WTC11 (cell line): Measurements from ENCODE around the gene ACTRT2. TPM values are rescaled to one million over a fixed set of nuclear protein-coding genes. Genes with fewer than 3 reads are reported as not detected.

ENCODE experiments used
- ATAC-seq: fragments of 200-7000 bp; cut with Tn5 transposase; 2 replicates; pipeline ENCODE4 v1.10.0; 2021; ENCODE audit warnings: mild to moderate bottlenecking, moderate library complexity
- CTCF ChIA-PET: fragments of 300-600 bp; sonication (Branson Sonifier 250); formaldehyde crosslinking; loops from one replicate; lab custom pipeline; 2021; ENCODE audit warnings: antibody characterized with exemption; lab: Charles Lee
- POLR2A ChIA-PET: fragments of 350-600 bp; sonication (Branson Sonifier 250); formaldehyde crosslinking; loops from one replicate; lab custom pipeline; 2021; ENCODE audit warnings: antibody characterized with exemption; lab: Charles Lee
- DNase-seq: peaks from one replicate; pipeline ENCODE4 v3.0.0; 2021; ENCODE audit warnings: low spot score
- H3K27ac Mint-ChIP-seq: 2 replicates; pipeline ENCODE4 v1.8.0; 2021; ENCODE audit warnings: mixed read lengths
- H3K27me3 Mint-ChIP-seq: 2 replicates; pipeline ENCODE4 v1.8.0; 2021; ENCODE audit warnings: low read depth, mild to moderate bottlenecking, moderate library complexity, mixed read lengths
- H3K36me3 Mint-ChIP-seq: 2 replicates; pipeline ENCODE4 v1.8.0; 2021; ENCODE audit warnings: mixed read lengths
- H3K4me1 Mint-ChIP-seq: 2 replicates; pipeline ENCODE4 v1.8.0; 2022; ENCODE audit warnings: mixed read lengths
- H3K4me3 Mint-ChIP-seq: 2 replicates; pipeline ENCODE4 v1.8.0; 2021; ENCODE audit warnings: mild to moderate bottlenecking, moderate library complexity, mixed read lengths
- H3K9me3 Mint-ChIP-seq: 2 replicates; pipeline ENCODE4 v1.8.0; 2021; ENCODE audit warnings: mixed read lengths
- AFF4 ChIP-seq: sonication (generic); formaldehyde crosslinking; IDR thresholded peaks from 2 replicates; pipeline ENCODE4 v1.8.1; 2023; ENCODE audit warnings: mild to moderate bottlenecking, missing genetic modification reagents, borderline replicate concordance
- ATF1 ChIP-seq: sonication (generic); formaldehyde crosslinking; IDR thresholded peaks from 2 replicates; pipeline ENCODE4 v1.8.1; 2023; ENCODE audit warnings: mild to moderate bottlenecking, moderate library complexity, missing genetic modification reagents
- CTCF ChIP-seq: fragments of 200-600 bp; IDR thresholded peaks from 2 replicates; pipeline ENCODE4 v1.8.0; 2022; ENCODE audit warnings: antibody characterized with exemption
- E2F4 ChIP-seq: sonication (generic); formaldehyde crosslinking; IDR thresholded peaks from 2 replicates; pipeline ENCODE4 v1.8.1; 2022; ENCODE audit warnings: low read depth, mild to moderate bottlenecking, moderate library complexity, missing genetic modification reagents, borderline replicate concordance
- E2F5 ChIP-seq: sonication (generic); formaldehyde crosslinking; IDR thresholded peaks from 2 replicates; pipeline ENCODE4 v1.8.1; 2022; ENCODE audit warnings: mild to moderate bottlenecking, moderate library complexity, missing genetic modification reagents
- ELF4 ChIP-seq: sonication (generic); formaldehyde crosslinking; IDR thresholded peaks from 2 replicates; pipeline ENCODE4 v1.8.1; 2022; ENCODE audit warnings: low read depth, mild to moderate bottlenecking, moderate library complexity, missing genetic modification reagents
- ETV6 ChIP-seq: sonication (generic); formaldehyde crosslinking; IDR thresholded peaks from 2 replicates; pipeline ENCODE4 v1.8.1; 2022; ENCODE audit warnings: mild to moderate bottlenecking, missing genetic modification reagents
- FOXP4 ChIP-seq: sonication (generic); formaldehyde crosslinking; IDR thresholded peaks from 2 replicates; pipeline ENCODE4 v1.8.0; 2022; ENCODE audit warnings: mild to moderate bottlenecking, missing genetic modification reagents
- GABPB1 ChIP-seq: sonication (generic); formaldehyde crosslinking; IDR thresholded peaks from 2 replicates; pipeline ENCODE4 v1.8.1; 2023; ENCODE audit warnings: mild to moderate bottlenecking, missing genetic modification reagents
- JAZF1 ChIP-seq: fragments of 250-450 bp; sonication (Bioruptor Pico); IDR thresholded peaks from 2 replicates; pipeline ENCODE4 v1.9.0; 2021; ENCODE audit warnings: moderate library complexity, mild to moderate bottlenecking, inconsistent platforms
- JUN ChIP-seq: sonication (generic); formaldehyde crosslinking; IDR thresholded peaks from 2 replicates; pipeline ENCODE4 v1.8.0; 2023; ENCODE audit warnings: mild to moderate bottlenecking, missing genetic modification reagents
- MYBL2 ChIP-seq: sonication (generic); formaldehyde crosslinking; IDR thresholded peaks from 2 replicates; pipeline ENCODE4 v1.8.1; 2023; ENCODE audit warnings: mild to moderate bottlenecking, moderate library complexity, missing genetic modification reagents
- PREB ChIP-seq: sonication (generic); formaldehyde crosslinking; IDR thresholded peaks from 2 replicates; pipeline ENCODE4 v1.8.1; 2022; ENCODE audit warnings: mild to moderate bottlenecking, missing genetic modification reagents, moderate library complexity, borderline replicate concordance
- PRRX2 ChIP-seq: fragments of 250-450 bp; sonication (Bioruptor Pico); IDR thresholded peaks from 2 replicates; pipeline ENCODE4 v1.8.0; 2021; ENCODE audit warnings: mild to moderate bottlenecking
- RELA ChIP-seq: sonication (generic); formaldehyde crosslinking; IDR thresholded peaks from 2 replicates; pipeline ENCODE4 v1.8.1; 2022; ENCODE audit warnings: missing genetic modification reagents, mild to moderate bottlenecking, borderline replicate concordance
- SP1 ChIP-seq: sonication (generic); formaldehyde crosslinking; conservative IDR thresholded peaks from 2 replicates; pipeline ENCODE4 v1.8.1; 2022; ENCODE audit warnings: missing genetic modification reagents
- ZBTB21 ChIP-seq: sonication (generic); formaldehyde crosslinking; IDR thresholded peaks from 2 replicates; pipeline ENCODE4 v1.8.1; 2023; ENCODE audit warnings: mild to moderate bottlenecking, missing genetic modification reagents, borderline replicate concordance
- ZMAT4 ChIP-seq: fragments of 250-450 bp; sonication (Bioruptor Pico); IDR thresholded peaks from 2 replicates; pipeline ENCODE4 v1.9.0; 2021; ENCODE audit warnings: mild to moderate bottlenecking
- ZNF232 ChIP-seq: sonication (generic); formaldehyde crosslinking; IDR thresholded peaks from 2 replicates; pipeline ENCODE4 v1.8.0; 2022; ENCODE audit warnings: mild to moderate bottlenecking, missing genetic modification reagents
- ZNF396 ChIP-seq: fragments of 250-450 bp; sonication (Bioruptor Pico); IDR thresholded peaks from 2 replicates; pipeline ENCODE4 v1.8.0; 2021; ENCODE audit warnings: mild to moderate bottlenecking, moderate library complexity, borderline replicate concordance
- total RNA-seq: library from RNA; stranded (reverse); gene quantifications from 3 replicates; pipeline ENCODE4 v1.2.3, GENCODE V29; 2021

The ACTRT2 gene
- total RNA-seq, 1 experiment from 2014 or later = not detected

- TF ChIP-seq RELA (CRISPR knock-in tag) (no peak), MYBL2 (no peak), JUN (no peak), FOXP4 (CRISPR knock-in tag) (no peak), ELF4 (CRISPR knock-in tag) (no peak), SP1 (no peak), ZNF232 (CRISPR knock-in tag) (no peak), E2F5 (CRISPR knock-in tag) (no peak), ZNF396 (no peak), PRRX2 (CRISPR knock-in tag) (no peak)
Measured at GRCh38 chr1:2998503-2999100, 22.7 kb upstream of the ACTRT2 start (continued).

GRCh38 chr1:2999138-2999537, 22.1 kb upstream of the ACTRT2 start:
- Mint-ChIP-seq H3K9me3 (peaks cover 44% of the 10 kb centered on the region), H3K27ac (no peak overlapping the region)
- CTCF ChIA-PET = no interaction called here
- TF ChIP-seq SP1 (no peak), CTCF (no peak), ETV6 (CRISPR knock-in tag) (no peak)
- TF ChIP-seq, all 79 proteins: peak for 0
- DNase-seq = no peak
- H3K4me1 Mint-ChIP-seq = no peaks in the 10 kb centered on the region
- H3K4me3 Mint-ChIP-seq = no peak overlapping the region
- ATAC-seq = no peak
- peaks cover 27% of the 10 kb centered on the region for H3K36me3 Mint-ChIP-seq
- POLR2A ChIA-PET = no interaction called here
- peaks cover 6% of the 10 kb centered on the region; the same call in 1 of the 2 replicates for H3K27me3 Mint-ChIP-seq

- DNase-seq (no peak), ATAC-seq (no peak)
- Mint-ChIP-seq H3K9me3 (peaks cover 40% of the 10 kb centered on the region), H3K4me3 (no peak overlapping the region), H3K27ac (no peak overlapping the region), H3K27me3 (peaks cover 6% of the 10 kb centered on the region; the same call in 1 of the 2 replicates), H3K36me3 (peaks cover 25% of the 10 kb centered on the region), H3K4me1 (no peaks in the 10 kb centered on the region)
- ChIA-PET POLR2A (no interaction called here), CTCF (no interaction called here)
- TF ChIP-seq AFF4 (CRISPR knock-in tag) (no peak), PREB (CRISPR knock-in tag) (no peak), ATF1 (CRISPR knock-in tag) (no peak), JAZF1 (CRISPR knock-in tag) (no peak), E2F4 (no peak), E2F5 (CRISPR knock-in tag) (no peak), RELA (CRISPR knock-in tag) (no peak), GABPB1 (CRISPR knock-in tag) (no peak), ZBTB21 (CRISPR knock-in tag) (no peak), ZMAT4 (CRISPR knock-in tag) (no peak)
Measured at GRCh38 chr1:2999571-2999970, 21.7 kb upstream of the ACTRT2 start.
